IMR-90 (cell line): ENCODE data around the gene DYSF. TPM values are rescaled to one million over a fixed set of nuclear protein-coding genes. Genes with fewer than 3 reads are reported as not detected.

Experiments used
- ATAC-seq: fragments of 200-7000 bp; cut with Tn5 transposase; 2 replicates; pipeline ENCODE4 v1.9.1; 2020; ENCODE audit warnings: low read depth, mild to moderate bottlenecking, moderate library complexity
- BruUV-seq: library from RNA; stranded (reverse); fragments of 400-500 nt; replicated peaks from 2 replicates; lab custom pipeline; 2021; lab: Mats Ljungman, UMichigan
- CTCF ChIA-PET: fragments of 300-600 bp; formaldehyde crosslinking; extraction: SDS; loops from one replicate; lab custom pipeline; 2021; ENCODE audit warnings: antibody characterized with exemption; lab: Yijun Ruan, JAX
- POLR2A ChIA-PET: fragments of 300-600 bp; sonication (Branson Sonifier 250); formaldehyde crosslinking; loops from one replicate; lab custom pipeline; 2022; ENCODE audit warnings: antibody characterized with exemption; ENCODE audit not compliant: unreplicated experiment; lab: Charles Lee
- DNase-seq: peaks from one replicate; pipeline ENCODE4 v3.0.0; 2013
- H2AFZ ChIP-seq: replicated peaks from 2 replicates; pipeline ENCODE3; 2013; ENCODE audit warnings: low read length, mild to moderate bottlenecking; ENCODE audit not compliant: poor library complexity
- H2AK5ac ChIP-seq: 2 replicates; pipeline ENCODE4 v1.6.1; 2013; ENCODE audit warnings: low read depth, low read length, inconsistent platforms
- H2AK9ac ChIP-seq: replicated peaks from 2 replicates; pipeline ENCODE3; 2013; ENCODE audit warnings: mild to moderate bottlenecking, low read depth, low read length, moderate library complexity; ENCODE audit not compliant: poor library complexity
- H2BK120ac ChIP-seq: 2 replicates; pipeline ENCODE4 v1.6.1; 2013; ENCODE audit warnings: low read depth, low read length, inconsistent platforms
- H2BK15ac ChIP-seq: 3 replicates; pipeline ENCODE4 v1.6.1; 2013; ENCODE audit warnings: low read depth, low read length, inconsistent platforms
- H2BK20ac ChIP-seq: 2 replicates; pipeline ENCODE4 v1.6.1; 2013; ENCODE audit warnings: low read depth, mild to moderate bottlenecking, inconsistent platforms, low read length, moderate library complexity
- H2BK5ac ChIP-seq: 2 replicates; pipeline ENCODE4 v1.6.1; 2013; ENCODE audit warnings: mild to moderate bottlenecking, low read depth, low read length, inconsistent platforms; ENCODE audit not compliant: poor library complexity, severe bottlenecking
- H3K14ac ChIP-seq: replicated peaks from 2 replicates; pipeline ENCODE4 v1.6.1; 2013; ENCODE audit warnings: low read depth, low read length, inconsistent platforms
- H3K18ac ChIP-seq: 2 replicates; pipeline ENCODE4 v1.6.1; 2013; ENCODE audit warnings: low read depth, low read length, control low read depth
- H3K23ac ChIP-seq: 2 replicates; pipeline ENCODE4 v1.6.1; 2013; ENCODE audit warnings: low read depth, low read length, inconsistent platforms
- H3K27ac ChIP-seq: 2 replicates; pipeline ENCODE4 v1.5.1; 2013; ENCODE audit warnings: mild to moderate bottlenecking, control low read depth, low read length; ENCODE audit not compliant: insufficient read depth
- H3K27me3 ChIP-seq: 2 replicates; pipeline ENCODE4 v1.6.1; 2013; ENCODE audit warnings: low read length; ENCODE audit not compliant: control insufficient read depth, insufficient read depth
- H3K36me3 ChIP-seq: 2 replicates; pipeline ENCODE4 v1.6.1; 2013; ENCODE audit warnings: low read length, mixed read lengths; ENCODE audit not compliant: control insufficient read depth, insufficient read depth
- H3K4ac ChIP-seq: 2 replicates; pipeline ENCODE4 v1.6.1; 2013; ENCODE audit warnings: low read depth, low read length, inconsistent platforms
- H3K4me1 ChIP-seq: 2 replicates; pipeline ENCODE4 v1.6.1; 2013; ENCODE audit warnings: low read length, mixed read lengths; ENCODE audit not compliant: control insufficient read depth, insufficient read depth
- H3K4me2 ChIP-seq: 2 replicates; pipeline ENCODE4 v1.6.1; 2013; ENCODE audit warnings: low read depth, mild to moderate bottlenecking, control low read depth, low read length, moderate library complexity
- H3K4me3 ChIP-seq: 2 replicates; pipeline ENCODE4 v1.5.1; 2013; ENCODE audit warnings: low read depth, mild to moderate bottlenecking, control low read depth, low read length, moderate library complexity; ENCODE audit not compliant: insufficient read depth
- H3K56ac ChIP-seq: 2 replicates; pipeline ENCODE4 v1.6.1; 2013; ENCODE audit warnings: low read length, inconsistent platforms; ENCODE audit not compliant: insufficient read depth; ENCODE audit errors: extremely low read depth
- H3K79me1 ChIP-seq, 2 experiments: 2 replicates each; pipeline ENCODE4 v1.6.1; 2013; ENCODE audit warnings: low read length in 2 of 2, inconsistent platforms in 1 of 2, low read depth in 1 of 2
- H3K9ac ChIP-seq: 2 replicates; pipeline ENCODE4 v1.6.1; 2013; ENCODE audit warnings: low read depth, low read length, control low read depth
- H3K9me1 ChIP-seq: 2 replicates; pipeline ENCODE4 v1.6.1; 2013; ENCODE audit warnings: low read length, inconsistent platforms; ENCODE audit not compliant: insufficient read depth
- H3K9me3 ChIP-seq: 2 replicates; pipeline ENCODE4 v1.6.1; 2013; ENCODE audit warnings: low read length; ENCODE audit not compliant: control insufficient read depth, insufficient read depth
- H4K20me1 ChIP-seq: 2 replicates; pipeline ENCODE4 v1.6.1; 2013; ENCODE audit warnings: low read length, inconsistent platforms; ENCODE audit not compliant: insufficient read depth
- H4K5ac ChIP-seq: 2 replicates; pipeline ENCODE4 v1.6.1; 2013; ENCODE audit warnings: mild to moderate bottlenecking, low read depth, low read length, control low read depth
- H4K8ac ChIP-seq, 2 experiments: 2 replicates each; pipeline ENCODE4 v1.6.1; 2013; ENCODE audit warnings: low read depth in 2 of 2, low read length in 2 of 2, control low read depth in 1 of 2, inconsistent platforms in 1 of 2
- H4K91ac ChIP-seq: 2 replicates; pipeline ENCODE4 v1.6.1; 2013; ENCODE audit warnings: low read depth, low read length, inconsistent platforms; ENCODE audit not compliant: insufficient read depth
- FOS ChIP-seq: fragments of 150-350 bp; IDR thresholded peaks from 2 replicates; pipeline ENCODE4 v1.6.1; 2016; ENCODE audit warnings: low read depth, low read length
- POLR2A ChIP-seq: IDR thresholded peaks from 2 replicates; pipeline ENCODE4 v1.6.1; 2012; ENCODE audit warnings: mild to moderate bottlenecking, low read depth, low read length
- WGBS, 2 experiments: methylation state at CpG; one replicate each; pipeline versions ENCODE4 v1.1.5 to v1.1.7; 2013; ENCODE audit warnings: missing lambda C conversion rate in 2 of 2; ENCODE audit not compliant: insufficient read length in 1 of 2; ENCODE audit errors: extremely low coverage in 2 of 2; 5-methylcytosine and 5-hydroxymethylcytosine counted together
- dilution Hi-C: fragments of 300-500 bp; cut with HindIII; formaldehyde crosslinking; loops from one replicate; pipeline ENCODE4 v1.14.3; 2018; ENCODE audit warnings: low sequenced_read_pairs; ENCODE audit not compliant: unreplicated experiment
- in situ Hi-C: fragments of 300-500 bp; cut with MboI; formaldehyde crosslinking; loops from 3 replicates; pipeline ENCODE4 v1.14.3; 2019; ENCODE audit warnings: low sequenced_read_pairs, inconsistent platforms, mixed read lengths
- intact Hi-C: fragments of 100-400 bp; cut with micrococcal nuclease; formaldehyde crosslinking; loops from 2 replicates; pipeline ENCODE4 v1.10.0; 2022
- polyA plus RNA-seq, 3 experiments: library from polyadenylated mRNA; depleted of rRNA; stranded (reverse); fragments of >200 nt; gene quantifications; 2 replicates each; pipeline ENCODE4 v1.2.3, GENCODE V29; 2012; ENCODE audit warnings: low replicate concordance in 1 of 3
- total RNA-seq: library from RNA; depleted of rRNA; stranded (reverse); fragments of >200 nt; gene quantifications from 2 replicates; pipeline ENCODE4 v1.2.3, GENCODE V29; 2012

Gene DYSF
- total and polyA plus RNA-seq, 2 of the 4 experiments (the other 2 are of a cell fraction), result 0.09 to 0.18 TPM

- H3K4me1 ChIP-seq, result no peaks in the 10 kb centered on the region; the same call in 1 of the 2 replicates
- BruUV-seq, result no TSS peak
- no peak overlapping the region for H4K91ac ChIP-seq
- no peaks in the 10 kb centered on the region for H3K9me1 ChIP-seq
- H3K56ac ChIP-seq, result no peak overlapping the region
- dilution Hi-C loops, result no loop called here
- no peaks in the 10 kb centered on the region for H3K79me1 ChIP-seq
- H4K5ac ChIP-seq, result no peak overlapping the region
- no peak overlapping the region for H2AFZ ChIP-seq
- no peak overlapping the region for H2BK120ac ChIP-seq
- in situ Hi-C loops, result no loop called here
- no peak overlapping the region for H2AK5ac ChIP-seq
- H4K8ac ChIP-seq, result no peak overlapping the region
- no peak overlapping the region for H3K4ac ChIP-seq
- no peaks in the 10 kb centered on the region for H4K20me1 ChIP-seq
- WGBS, 2 experiments, result no CpG with 5 or more reads among the region's 8 CpGs
- no peak overlapping the region for H3K27ac ChIP-seq
- no peak for TF ChIP-seq FOS
- no peak for TF ChIP-seq POLR2A
- ChIA-PET POLR2A (no interaction called here), CTCF (interaction anchor here (1.0 kb wide), 1 partner anchor 9 kb away, joined by 3 read pairs; no protein-coding TSS in a partner anchor)
- H3K9ac ChIP-seq, result no peak overlapping the region
- H3K23ac ChIP-seq, result no peak overlapping the region
- H3K4me3 ChIP-seq, result no peak overlapping the region
- peaks cover 48% of the 10 kb centered on the region for H3K27me3 ChIP-seq
- no peak overlapping the region for H3K14ac ChIP-seq
- H3K4me2 ChIP-seq, result no peak overlapping the region
- H2BK15ac ChIP-seq, result no peak overlapping the region
- H3K36me3 ChIP-seq, result no peaks in the 10 kb centered on the region
- H3K18ac ChIP-seq, result no peak overlapping the region
- H2BK5ac ChIP-seq, result no peak overlapping the region
- no peak for ATAC-seq
- no peaks in the 10 kb centered on the region for H3K9me3 ChIP-seq
- intact Hi-C loops, result no loop called here
- H2AK9ac ChIP-seq, result no peak overlapping the region
- H2BK20ac ChIP-seq, result no peak overlapping the region
- no peak for DNase-seq
These were observed 16.3 kb downstream of the DYSF start for GRCh38 chr2:71469403-71470398.
